ENCODE results near the gene CELA2A.
"Not testable (repeated sequence)": the region's sequence is repeated elsewhere in the genome, so short reads cannot be mapped to it uniquely, and the experiment has no call there.

Gene CELA2A

GRCh38 chr1:15468145-15468544 lies 11.6 kb downstream of the CELA2A start:
- DNase-seq (ENCODE audit: low read depth in 2 of 2): no peak

- DNase-seq (ENCODE audit: low read depth in 2 of 2): no peak
Observed at GRCh38 chr1:15469361-15469760, 12.8 kb downstream of the CELA2A start.

- DNase-seq (ENCODE audit: low read depth in 2 of 2): not testable (repeated sequence)
Observed at GRCh38 chr1:15469821-15470448, 13.4 kb downstream of the CELA2A start.

GRCh38 chr1:15471067-15471466 lies 14.5 kb downstream of the CELA2A start:
- DNase-seq (ENCODE audit: low read depth in 2 of 2): not testable (repeated sequence)

- DNase-seq (ENCODE audit: low read depth in 2 of 2): not testable (repeated sequence)
Observed at GRCh38 chr1:15471723-15472122, 15.2 kb downstream of the CELA2A start.

- DNase-seq (ENCODE audit: low read depth in 2 of 2): no peak
Observed at GRCh38 chr1:15472587-15472986, 16.1 kb downstream of the CELA2A start.

- DNase-seq (ENCODE audit: low read depth in 2 of 2): no peak
Observed at GRCh38 chr1:15475752-15476314, 19.3 kb downstream of the CELA2A start, which contains the start of gene CELA2B. Gene CELA2B (plus strand): TSS chr1:15476104. CDS start chr1:15476126, 22 bp downstream.

GRCh38 chr1:15476927-15477326 lies 20.4 kb downstream of the CELA2A start:
- DNase-seq (ENCODE audit: low read depth in 2 of 2): no peak

- DNase-seq (ENCODE audit: low read depth in 2 of 2): no peak
Observed at GRCh38 chr1:15477646-15478212, 21.2 kb downstream of the CELA2A start.

GRCh38 chr1:15479654-15480347 lies 23.3 kb downstream of the CELA2A start:
- no peak for DNase-seq (ENCODE audit: low read depth in 2 of 2)

- DNase-seq (ENCODE audit: low read depth in 2 of 2): not testable (repeated sequence)
Observed at GRCh38 chr1:15482455-15482854, 25.9 kb downstream of the CELA2A start.

GRCh38 chr1:15482983-15483543 lies 26.5 kb downstream of the CELA2A start:
- DNase-seq (ENCODE audit: low read depth in 2 of 2): not testable (repeated sequence)

- DNase-seq (ENCODE audit: low read depth in 2 of 2): no peak
Observed at GRCh38 chr1:15483971-15484370, 27.4 kb downstream of the CELA2A start.

GRCh38 chr1:15484443-15484842 lies 27.9 kb downstream of the CELA2A start:
- DNase-seq (ENCODE audit: low read depth in 2 of 2): not testable (repeated sequence)

GRCh38 chr1:15485636-15486035 lies 29.1 kb downstream of the CELA2A start:
- no peak for DNase-seq (ENCODE audit: low read depth in 2 of 2)

- not testable (repeated sequence) for DNase-seq (ENCODE audit: low read depth in 2 of 2)
Observed at GRCh38 chr1:15486844-15487610, 30.5 kb downstream of the CELA2A start.

GRCh38 chr1:15488371-15488770 lies 31.8 kb downstream of the CELA2A start:
- DNase-seq (ENCODE audit: low read depth in 2 of 2): no peak

- DNase-seq (ENCODE audit: low read depth in 2 of 2): no peak
Observed at GRCh38 chr1:15489052-15489736, 32.7 kb downstream of the CELA2A start.

- not testable (repeated sequence) for DNase-seq (ENCODE audit: low read depth in 2 of 2)
Observed at GRCh38 chr1:15491010-15491409, 34.5 kb downstream of the CELA2A start.

GRCh38 chr1:15492596-15492995 lies 36.1 kb downstream of the CELA2A start:
- no peak for DNase-seq (ENCODE audit: low read depth in 2 of 2)

- DNase-seq (ENCODE audit: low read depth in 2 of 2): no peak
Observed at GRCh38 chr1:15493869-15494390, 37.4 kb downstream of the CELA2A start.

All from stimulated activated CD8-positive, alpha-beta memory T cell treated with anti-CD3 and anti-CD28 coated beads, Interleukin-2, amount 100 ng/mL, for 1 hour (primary cell).